Ishikawa (cell line): ENCODE data around the gene OAT.

Experiments used
- CEBPB ChIP-seq: IDR thresholded peaks from 2 replicates; pipeline ENCODE4 v1.6.1; 2012
- CREB1 ChIP-seq: IDR thresholded peaks from 2 replicates; pipeline ENCODE4 v1.6.1; 2012; ENCODE audit warnings: low read depth
- EGR1 ChIP-seq: IDR thresholded peaks from 2 replicates; pipeline ENCODE4 v1.6.1; 2012
- EP300 ChIP-seq: IDR thresholded peaks from 2 replicates; pipeline ENCODE4 v1.6.1; 2012; ENCODE audit warnings: borderline replicate concordance
- FOXM1 ChIP-seq: IDR thresholded peaks from 2 replicates; pipeline ENCODE4 v1.6.1; 2012; ENCODE audit warnings: low read depth, borderline replicate concordance
- NFIC ChIP-seq: IDR thresholded peaks from 2 replicates; pipeline ENCODE4 v1.6.1; 2012
- RAD21 ChIP-seq: IDR thresholded peaks from 2 replicates; pipeline ENCODE4 v1.6.1; 2012; ENCODE audit warnings: low read depth
- TAF1 ChIP-seq: IDR thresholded peaks from 2 replicates; pipeline ENCODE4 v1.6.1; 2012; ENCODE audit warnings: low read depth, mild to moderate bottlenecking
- TCF12 ChIP-seq: IDR thresholded peaks from 2 replicates; pipeline ENCODE4 v1.6.1; 2012; ENCODE audit warnings: low read depth
- TEAD4 ChIP-seq: IDR thresholded peaks from 2 replicates; pipeline ENCODE4 v1.6.1; 2012
- YY1 ChIP-seq: IDR thresholded peaks from 2 replicates; pipeline ENCODE4 v1.6.1; 2012; ENCODE audit warnings: low read depth
- ZBTB7A ChIP-seq: IDR thresholded peaks from 2 replicates; pipeline ENCODE4 v1.6.1; 2012; ENCODE audit warnings: low read depth
- TF ChIP-seq, protein P1 (sequence below): IDR thresholded peaks from 2 replicates; pipeline ENCODE4 v1.6.1; 2012; ENCODE audit warnings: low read depth, mild to moderate bottlenecking
- TF ChIP-seq, protein P2 (sequence below): IDR thresholded peaks from 2 replicates; pipeline ENCODE4 v1.6.1; 2012
- TF ChIP-seq, protein P3 (sequence below): IDR thresholded peaks from 2 replicates; pipeline ENCODE4 v1.6.1; 2012

OAT gene

DNA sequence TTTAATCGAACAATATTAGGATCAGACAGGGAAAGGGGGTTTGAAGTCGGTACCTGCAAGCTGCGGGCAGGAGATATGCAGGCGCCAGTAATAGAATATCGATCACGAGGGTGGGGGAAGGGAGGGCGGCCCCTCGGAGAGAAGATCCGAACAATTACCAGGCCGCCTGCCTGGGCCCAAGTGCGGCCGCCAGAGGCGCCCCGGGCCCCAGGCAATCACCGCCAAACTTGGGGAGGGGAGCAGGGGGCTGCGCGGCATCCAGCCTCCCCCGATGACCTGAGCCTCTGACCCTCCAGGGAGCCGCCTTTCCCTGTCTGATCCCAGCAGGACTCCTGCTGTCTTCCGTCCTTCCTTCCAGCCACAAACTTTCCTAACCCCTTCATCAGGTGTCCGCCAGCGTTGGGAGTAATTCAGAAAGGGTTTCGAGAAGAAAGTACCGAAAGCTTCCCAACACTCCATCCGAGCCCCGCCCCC, 30.0 kb upstream of the OAT start:
- TF ChIP-seq ZBTB7A = no peak
- TF ChIP-seq NFIC = no peak
- TF ChIP-seq EGR1 = no peak
- TF ChIP-seq RAD21 = no peak
- TF ChIP-seq YY1 = no peak
- TF ChIP-seq, protein P1, sequence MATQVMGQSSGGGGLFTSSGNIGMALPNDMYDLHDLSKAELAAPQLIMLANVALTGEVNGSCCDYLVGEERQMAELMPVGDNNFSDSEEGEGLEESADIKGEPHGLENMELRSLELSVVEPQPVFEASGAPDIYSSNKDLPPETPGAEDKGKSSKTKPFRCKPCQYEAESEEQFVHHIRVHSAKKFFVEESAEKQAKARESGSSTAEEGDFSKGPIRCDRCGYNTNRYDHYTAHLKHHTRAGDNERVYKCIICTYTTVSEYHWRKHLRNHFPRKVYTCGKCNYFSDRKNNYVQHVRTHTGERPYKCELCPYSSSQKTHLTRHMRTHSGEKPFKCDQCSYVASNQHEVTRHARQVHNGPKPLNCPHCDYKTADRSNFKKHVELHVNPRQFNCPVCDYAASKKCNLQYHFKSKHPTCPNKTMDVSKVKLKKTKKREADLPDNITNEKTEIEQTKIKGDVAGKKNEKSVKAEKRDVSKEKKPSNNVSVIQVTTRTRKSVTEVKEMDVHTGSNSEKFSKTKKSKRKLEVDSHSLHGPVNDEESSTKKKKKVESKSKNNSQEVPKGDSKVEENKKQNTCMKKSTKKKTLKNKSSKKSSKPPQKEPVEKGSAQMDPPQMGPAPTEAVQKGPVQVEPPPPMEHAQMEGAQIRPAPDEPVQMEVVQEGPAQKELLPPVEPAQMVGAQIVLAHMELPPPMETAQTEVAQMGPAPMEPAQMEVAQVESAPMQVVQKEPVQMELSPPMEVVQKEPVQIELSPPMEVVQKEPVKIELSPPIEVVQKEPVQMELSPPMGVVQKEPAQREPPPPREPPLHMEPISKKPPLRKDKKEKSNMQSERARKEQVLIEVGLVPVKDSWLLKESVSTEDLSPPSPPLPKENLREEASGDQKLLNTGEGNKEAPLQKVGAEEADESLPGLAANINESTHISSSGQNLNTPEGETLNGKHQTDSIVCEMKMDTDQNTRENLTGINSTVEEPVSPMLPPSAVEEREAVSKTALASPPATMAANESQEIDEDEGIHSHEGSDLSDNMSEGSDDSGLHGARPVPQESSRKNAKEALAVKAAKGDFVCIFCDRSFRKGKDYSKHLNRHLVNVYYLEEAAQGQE = no peak
- no peak for TF ChIP-seq EP300
- no peak for TF ChIP-seq FOXM1
- TF ChIP-seq TAF1 = no peak
- TF ChIP-seq, protein P2, sequence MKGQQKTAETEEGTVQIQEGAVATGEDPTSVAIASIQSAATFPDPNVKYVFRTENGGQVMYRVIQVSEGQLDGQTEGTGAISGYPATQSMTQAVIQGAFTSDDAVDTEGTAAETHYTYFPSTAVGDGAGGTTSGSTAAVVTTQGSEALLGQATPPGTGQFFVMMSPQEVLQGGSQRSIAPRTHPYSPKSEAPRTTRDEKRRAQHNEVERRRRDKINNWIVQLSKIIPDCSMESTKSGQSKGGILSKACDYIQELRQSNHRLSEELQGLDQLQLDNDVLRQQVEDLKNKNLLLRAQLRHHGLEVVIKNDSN = no peak
- no peak for TF ChIP-seq TEAD4
- no peak for TF ChIP-seq CEBPB
- no peak for TF ChIP-seq TCF12
- TF ChIP-seq CREB1 = no peak

DNA sequence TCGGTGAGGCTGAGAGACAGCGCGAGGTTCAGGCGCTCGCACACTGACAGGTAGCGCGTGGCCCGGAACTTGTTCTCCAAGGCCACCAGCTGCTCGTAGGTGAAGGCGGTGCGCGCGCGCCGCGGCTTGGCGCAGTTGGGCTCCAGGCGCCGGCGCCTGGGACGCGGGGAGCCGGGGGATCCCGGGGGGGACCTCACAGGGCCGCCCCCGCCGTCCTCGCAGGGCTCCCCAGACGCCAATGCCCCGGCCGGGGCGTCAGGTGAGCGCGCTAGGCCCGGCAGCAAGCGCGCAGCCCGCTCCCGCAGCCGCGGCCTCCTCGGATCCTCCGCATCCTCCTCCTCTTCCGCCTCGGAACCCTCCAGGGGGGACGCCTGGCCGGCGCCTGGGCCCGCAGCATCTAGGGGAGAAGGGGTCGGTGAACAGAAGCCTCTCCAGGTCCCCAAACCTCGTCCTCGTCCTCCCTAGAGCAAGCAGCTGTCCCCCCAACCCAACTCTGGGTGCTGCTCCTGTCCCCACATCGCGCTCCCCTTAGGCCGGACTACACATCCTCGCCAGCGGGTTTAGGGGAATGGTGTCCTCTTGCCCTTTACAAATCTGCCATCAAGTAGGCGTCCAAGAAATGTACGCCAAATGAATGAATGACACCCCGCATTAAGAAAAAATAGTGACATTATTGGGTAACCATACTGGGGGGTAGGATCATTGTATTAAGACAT, 29.2 kb upstream of the OAT start:
- TF ChIP-seq ZBTB7A (no peak), RAD21 (no peak), NFIC (no peak)

DNA sequence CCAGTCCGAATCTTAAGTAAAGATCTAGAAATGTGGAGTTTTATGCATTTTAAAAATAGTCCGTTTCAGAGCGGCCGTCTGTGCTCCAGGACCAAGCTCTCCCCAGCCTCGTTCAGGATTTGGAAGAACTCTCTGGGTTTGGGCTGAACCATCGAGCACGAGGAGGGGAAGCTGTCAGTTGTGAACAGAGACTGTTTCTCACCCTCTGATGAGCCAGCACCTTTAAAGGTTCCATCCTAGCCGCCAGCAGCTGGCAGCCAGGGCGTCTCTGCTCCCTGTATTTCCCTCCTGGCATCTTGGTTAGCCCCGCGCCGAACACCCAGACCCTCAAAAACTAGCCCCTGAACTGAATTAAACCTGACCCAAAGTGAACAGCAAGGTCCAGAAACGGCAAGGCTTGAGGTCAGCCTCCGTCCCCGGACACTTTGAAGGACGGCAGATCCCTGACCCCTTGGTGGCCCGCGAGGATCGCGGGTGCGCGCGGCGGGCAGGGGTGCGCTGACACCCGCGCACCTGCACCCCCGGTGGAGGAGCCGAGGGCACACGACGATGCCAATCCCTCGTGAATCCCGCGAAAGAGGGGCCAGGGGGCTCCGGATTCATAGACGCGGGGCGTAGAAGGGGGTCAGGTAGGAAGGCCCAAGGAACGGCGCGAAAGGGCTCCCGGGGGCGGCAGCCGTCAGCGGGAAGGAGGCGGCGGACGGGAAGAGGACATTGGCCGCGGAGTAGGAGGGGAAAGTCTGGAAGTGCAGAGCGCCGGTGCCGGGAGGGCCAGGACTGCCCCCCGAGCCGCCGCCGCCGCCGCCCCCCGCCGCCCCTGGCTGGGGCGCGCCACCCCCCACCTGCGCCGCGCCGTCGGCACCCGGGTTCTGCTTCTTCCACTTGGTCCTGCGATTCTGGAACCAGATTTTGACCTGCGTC, 28.4 kb upstream of the OAT start:
- TF ChIP-seq TEAD4 (no peak), EP300 (no peak)

DNA sequence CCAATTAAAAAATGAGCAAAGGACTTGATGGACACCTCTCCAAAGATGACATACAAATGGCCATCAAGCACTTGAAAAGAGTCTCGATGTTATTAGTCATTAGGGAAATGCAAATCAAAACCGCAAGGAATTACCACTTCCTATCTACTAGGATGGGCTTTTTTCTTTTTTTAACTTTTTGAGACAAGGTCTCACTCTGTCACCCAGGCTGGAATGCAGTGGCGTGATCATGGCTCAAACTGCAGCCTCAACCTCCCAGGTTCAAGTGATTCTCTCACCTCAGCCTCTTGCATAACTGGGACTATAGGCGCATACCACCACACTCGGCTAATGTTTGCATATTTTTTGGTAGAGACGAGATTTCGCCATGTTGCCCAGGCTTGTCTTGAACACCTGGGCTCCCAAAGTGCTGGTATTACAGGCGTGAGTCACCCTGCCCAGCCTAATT, 17.5 kb upstream of the OAT start:
- TF ChIP-seq, protein P3, sequence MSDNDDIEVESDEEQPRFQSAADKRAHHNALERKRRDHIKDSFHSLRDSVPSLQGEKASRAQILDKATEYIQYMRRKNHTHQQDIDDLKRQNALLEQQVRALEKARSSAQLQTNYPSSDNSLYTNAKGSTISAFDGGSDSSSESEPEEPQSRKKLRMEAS = no peak

DNA sequence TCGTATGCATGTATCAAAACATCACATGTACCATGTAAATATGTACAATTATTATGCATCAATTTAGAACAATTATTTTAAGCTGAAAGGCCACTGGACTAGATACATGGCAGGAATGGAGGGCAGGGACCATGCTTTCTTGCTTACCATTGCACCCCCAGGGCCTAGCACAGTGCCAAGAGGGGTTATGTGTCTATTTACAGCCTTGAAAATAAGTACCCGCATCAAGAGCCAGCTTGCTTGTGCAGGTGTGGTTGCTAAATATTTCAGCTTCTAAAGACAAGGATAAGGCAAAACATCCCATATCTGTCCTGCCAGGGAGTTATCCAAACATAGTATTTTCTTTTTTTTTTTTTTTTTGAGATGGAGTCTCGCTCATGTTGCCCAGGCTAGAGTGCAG, 14.7 kb upstream of the OAT start:
- TF ChIP-seq RAD21 (no peak), YY1 (no peak), FOXM1 (no peak), TEAD4 (no peak), CREB1 (no peak), TCF12 (no peak), ZBTB7A (no peak), TAF1 (no peak)
- TF ChIP-seq, protein P1 = no peak
- TF ChIP-seq, protein P3 = no peak

DNA sequence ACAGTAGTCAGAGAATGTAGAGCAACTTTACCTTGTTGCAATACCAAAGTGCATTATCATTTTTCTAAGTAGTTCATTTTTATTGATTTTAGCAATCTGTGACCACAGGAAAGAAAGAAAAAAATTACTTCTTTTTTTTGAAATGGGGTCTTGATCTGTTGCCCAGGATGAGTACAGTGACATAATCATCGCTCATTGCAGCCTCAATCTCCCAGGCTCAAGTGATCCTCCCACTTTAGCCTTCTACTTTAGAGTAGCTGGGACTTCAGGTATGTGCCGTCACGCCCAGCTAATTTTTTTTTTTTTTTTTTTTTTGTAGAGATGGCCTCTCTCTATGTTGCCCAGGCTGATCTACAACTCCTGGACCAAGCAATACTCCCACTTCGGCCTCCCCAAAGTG, 11.4 kb upstream of the OAT start:
- TF ChIP-seq YY1 (no peak), TCF12 (no peak), NFIC (no peak)
- TF ChIP-seq, protein P1 = no peak
